HG03045 (cell line): Measurements from ENCODE around the gene PLCB1.

Experiments used
- ATAC-seq: cut with Tn5 transposase; IDR thresholded peaks from one replicate; pipeline ENCODE4 v1.9.1; 2021; ENCODE audit warnings: mild to moderate bottlenecking, moderate library complexity; ENCODE audit not compliant: unreplicated experiment

Gene PLCB1

DNA sequence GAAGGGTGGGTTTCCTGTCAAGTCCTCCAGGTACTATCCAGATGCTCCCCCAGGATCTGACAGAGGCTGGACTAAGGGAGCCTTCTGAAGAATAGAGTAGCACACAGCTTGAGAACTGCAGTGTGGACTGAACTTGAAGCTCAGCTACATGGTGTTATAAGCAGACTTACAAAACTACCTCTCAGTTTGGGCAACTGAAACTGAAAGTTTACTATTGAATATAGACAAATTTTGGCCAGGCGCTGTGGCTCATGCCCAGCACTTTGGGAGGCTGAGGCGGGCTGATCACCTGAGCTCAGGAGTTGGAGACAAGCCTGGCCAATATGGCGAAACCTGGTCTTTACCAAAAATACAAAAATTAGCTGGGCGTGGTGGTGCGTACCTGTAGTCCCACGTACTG is 348.5 kb downstream of the PLCB1 start:
- ATAC-seq = no peak

- ATAC-seq = no peak
Measured at GRCh38 chr20:8487696-8488095, 355.6 kb downstream of the PLCB1 start.

GRCh38 chr20:8489094-8489883 is 357.2 kb downstream of the PLCB1 start:
- no peak for ATAC-seq

DNA sequence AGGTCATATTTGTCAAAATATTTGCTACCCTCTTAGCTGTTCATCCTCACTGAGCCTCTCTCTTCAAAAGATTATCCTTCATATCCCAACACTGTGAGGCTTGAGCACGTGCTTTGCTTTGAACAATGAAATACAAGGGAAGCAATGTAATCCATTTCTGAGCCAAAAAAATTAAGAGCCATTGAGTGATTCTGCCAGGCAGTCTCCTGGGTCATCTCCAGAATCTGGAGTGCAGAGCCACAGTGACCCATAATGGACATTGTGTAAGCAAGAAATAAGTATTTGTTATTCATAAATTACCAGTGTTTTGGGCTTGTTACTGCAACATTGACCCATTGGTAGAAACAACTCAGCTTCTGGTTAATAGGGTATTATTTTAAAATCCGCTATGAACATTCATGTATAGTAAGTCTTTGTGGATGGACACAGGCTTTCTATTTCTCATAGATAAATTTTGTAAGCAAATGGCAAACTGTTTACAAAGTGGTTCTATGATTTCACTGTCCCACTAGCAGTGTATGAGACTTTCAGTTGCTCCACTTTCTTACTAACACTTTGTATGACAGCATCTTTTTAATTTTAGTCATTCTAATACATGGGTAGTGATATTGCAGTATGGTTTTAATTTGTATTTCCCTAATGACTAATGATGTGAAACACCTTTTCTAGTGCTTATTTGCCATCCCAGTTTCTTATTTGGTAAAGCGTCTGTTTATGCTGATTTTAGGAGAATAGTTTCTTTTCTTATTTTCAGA is 358.2 kb downstream of the PLCB1 start:
- ATAC-seq = no peak

DNA sequence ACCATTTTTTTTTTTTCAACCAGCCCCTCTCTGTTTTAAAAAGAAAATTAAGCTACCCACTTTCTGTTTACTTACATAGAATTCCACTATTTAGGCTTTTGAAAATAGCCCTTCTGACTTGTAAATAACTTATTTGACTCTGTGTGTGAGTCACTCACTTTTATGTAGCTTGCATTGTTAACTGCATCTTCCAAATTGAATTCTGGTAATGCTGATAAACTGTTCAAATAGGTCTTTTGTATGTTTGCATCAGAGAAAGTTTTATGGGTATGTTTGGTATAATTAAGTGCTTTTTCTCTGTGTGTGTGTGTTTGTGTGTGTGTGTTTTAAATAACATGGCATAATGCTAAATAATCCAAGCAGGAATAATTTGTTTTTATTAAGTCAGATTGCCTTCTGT is 360.1 kb downstream of the PLCB1 start:
- no peak for ATAC-seq

DNA sequence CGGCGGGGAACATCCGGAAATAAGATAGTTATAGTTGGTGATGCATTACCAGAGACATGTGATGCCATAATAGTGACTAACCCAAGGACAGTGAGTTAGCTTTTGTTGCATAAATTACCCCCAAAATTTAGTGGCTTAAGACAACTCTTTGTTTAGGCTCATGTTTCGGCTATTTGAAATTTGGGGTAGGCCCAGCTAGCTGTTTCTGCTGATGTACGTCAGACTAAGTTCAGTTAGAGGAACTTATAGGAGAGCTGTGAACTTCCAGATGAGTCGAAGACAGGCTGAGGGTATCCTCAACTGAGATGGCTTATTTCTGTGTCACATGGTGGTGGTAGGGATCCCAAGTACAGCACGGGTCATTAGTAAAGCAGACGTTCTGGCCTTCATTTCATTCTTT is 366.5 kb downstream of the PLCB1 start:
- ATAC-seq = no peak

- ATAC-seq = no peak
Measured at GRCh38 chr20:8504030-8504429, 372.0 kb downstream of the PLCB1 start.

- no peak for ATAC-seq
Measured at GRCh38 chr20:8505476-8506200, 373.6 kb downstream of the PLCB1 start.

GRCh38 chr20:8507231-8507630 is 375.2 kb downstream of the PLCB1 start:
- no peak for ATAC-seq

- ATAC-seq = no peak
Measured at GRCh38 chr20:8509809-8510208, 377.7 kb downstream of the PLCB1 start.

- ATAC-seq = no peak
Measured at GRCh38 chr20:8510808-8511207, 378.7 kb downstream of the PLCB1 start.

- no peak for ATAC-seq
Measured at GRCh38 chr20:8512003-8512402, 379.9 kb downstream of the PLCB1 start.

DNA sequence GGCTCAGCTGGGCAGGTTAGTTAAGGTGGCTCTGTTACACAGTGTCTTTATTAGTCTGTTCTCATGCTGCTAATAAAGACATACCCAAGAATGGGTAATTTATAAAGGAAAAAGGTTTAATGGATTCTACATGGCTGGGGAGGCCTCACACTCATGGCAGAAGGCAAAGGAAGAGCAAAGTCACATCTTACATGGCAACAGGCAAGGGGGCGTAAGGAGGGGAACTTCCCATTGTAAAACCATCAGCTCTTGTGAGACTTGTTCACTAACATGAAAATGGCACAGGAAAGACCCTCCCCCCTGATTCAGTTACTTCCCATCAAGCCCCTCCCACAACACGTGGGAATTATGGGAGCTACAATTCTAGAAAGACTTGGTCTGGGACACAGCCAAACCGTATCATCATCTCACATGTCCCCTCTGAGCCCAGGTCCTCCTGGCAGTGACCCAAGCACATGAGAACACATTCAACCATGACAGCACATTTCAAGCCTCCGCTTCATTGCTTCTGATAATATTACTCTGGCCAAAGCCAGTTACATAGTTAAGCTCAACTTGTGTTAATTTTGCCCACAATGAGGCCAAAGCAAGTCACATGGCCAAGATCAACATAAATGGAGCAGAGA is 383.9 kb downstream of the PLCB1 start:
- no peak for ATAC-seq

DNA sequence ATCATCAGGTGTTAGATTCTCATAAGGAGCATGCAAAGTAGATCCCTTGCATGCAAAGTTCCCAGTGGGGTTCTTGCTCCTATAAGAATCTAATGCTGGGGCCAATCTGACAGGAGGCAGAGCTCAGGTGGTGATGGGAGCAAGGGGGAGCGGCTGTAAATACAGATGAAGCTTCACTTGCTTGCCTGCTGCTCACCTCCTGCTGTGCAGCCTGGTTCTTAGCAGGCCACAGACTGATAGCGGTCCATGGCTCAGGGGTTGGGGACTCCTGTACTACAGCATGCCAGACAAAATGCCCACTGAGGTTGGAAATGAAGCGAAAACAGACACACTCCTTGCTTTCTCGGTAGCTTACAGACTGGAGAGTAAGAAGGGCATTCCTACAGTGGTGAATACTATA is 386.8 kb downstream of the PLCB1 start:
- ATAC-seq = no peak

DNA sequence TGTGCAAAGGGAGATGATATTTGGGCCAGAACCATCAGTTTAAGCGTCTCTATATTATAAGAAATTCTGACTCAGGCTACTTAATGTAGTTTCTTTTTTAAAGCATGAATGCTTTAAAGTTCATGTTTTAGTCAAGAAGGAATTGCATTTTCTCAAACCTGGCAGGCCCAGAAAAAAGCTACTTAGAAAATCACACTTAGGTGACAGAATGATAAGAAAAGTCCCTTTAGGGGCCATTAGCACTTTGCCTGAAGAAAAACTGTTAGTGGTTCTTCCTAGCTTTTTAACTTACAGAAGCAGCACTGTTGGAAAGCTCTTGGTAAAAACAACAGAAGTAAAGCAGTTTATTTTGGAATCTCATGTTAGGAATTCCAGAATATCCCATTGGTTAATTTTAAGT is 387.8 kb downstream of the PLCB1 start:
- no peak for ATAC-seq

DNA sequence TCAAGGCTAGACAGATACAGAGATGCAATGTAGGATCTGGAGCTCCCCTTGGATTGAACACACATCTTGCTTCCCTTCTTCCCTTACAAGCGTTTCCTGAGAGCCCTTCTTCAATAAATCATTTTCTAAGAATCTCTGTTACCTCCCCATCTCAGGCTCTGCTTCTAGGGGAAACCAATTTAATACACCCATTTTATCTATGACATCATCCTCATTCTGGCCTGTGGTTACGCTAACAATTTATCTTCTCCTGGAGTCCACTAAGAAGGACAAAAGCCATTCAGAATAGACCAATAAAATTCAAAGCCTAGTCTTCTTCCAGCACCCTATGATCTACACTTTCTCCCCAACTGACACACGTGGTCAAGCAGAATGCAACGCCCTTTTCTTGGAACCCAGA is 390.1 kb downstream of the PLCB1 start:
- no peak for ATAC-seq

- no peak for ATAC-seq
Measured at GRCh38 chr20:8523684-8524083, 391.6 kb downstream of the PLCB1 start.

DNA sequence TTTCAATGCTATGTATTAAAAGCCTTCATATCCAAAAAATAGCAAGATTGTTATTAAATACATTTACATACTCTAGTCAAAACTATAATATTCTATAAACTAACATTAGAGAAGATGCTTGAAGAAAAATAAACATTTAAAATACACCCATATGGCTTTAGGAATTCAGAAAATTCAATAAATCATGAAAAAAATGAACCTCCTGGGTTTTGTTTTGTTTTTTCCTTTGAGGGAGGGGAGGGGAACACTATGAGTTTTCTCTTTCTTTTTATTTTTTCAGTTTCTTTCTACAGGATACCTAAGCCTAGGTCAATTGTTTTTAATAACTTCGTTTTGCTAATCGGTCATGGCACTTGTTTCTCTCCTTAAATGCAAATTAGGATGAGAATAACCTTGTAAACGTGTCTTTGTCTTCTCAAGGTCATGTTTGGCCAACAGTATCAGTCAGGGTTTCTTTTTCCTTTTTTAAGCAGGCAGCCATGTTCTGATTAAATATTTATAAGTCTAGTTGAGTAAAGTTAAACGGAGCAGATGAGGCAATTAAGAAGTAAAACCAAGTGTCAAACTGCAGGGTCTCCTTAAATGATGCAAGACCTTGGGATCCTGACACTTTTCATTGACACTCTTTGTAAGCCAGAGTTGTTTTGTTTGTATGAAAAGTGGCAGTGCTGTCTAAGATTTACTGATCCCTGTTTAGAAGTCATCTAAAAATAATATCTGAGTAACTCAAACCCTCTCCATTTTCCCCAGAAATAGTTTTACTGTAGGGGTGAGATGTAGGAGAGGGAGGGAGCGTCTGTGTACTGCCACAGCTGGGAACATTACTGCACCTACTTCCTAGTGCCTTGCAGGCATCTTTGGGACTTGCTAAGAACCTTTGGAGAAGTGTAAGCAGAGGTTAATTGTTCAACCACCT is 392.3 kb downstream of the PLCB1 start:
- ATAC-seq = no peak

- ATAC-seq = no peak
Measured at GRCh38 chr20:8525017-8525343, 392.9 kb downstream of the PLCB1 start.

DNA sequence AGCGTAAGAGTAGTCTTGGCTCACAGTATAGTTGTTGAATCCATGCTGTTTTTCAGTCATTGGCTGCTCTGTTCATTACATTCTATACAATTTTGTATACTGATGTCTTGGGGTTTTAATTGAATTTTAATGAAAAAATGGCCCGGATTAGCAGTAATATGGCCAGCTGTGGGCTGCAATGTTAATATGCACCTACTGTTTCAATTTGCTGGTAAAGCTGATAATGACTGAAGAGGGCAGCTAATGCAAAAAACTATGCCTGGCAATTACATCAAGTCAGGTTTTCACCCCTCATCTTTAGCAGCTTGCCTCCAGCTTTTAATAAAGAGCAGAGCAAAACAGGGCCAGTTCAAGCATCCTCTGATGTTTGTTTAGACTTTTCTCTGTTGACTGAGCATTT is 394.5 kb downstream of the PLCB1 start:
- no peak for ATAC-seq
